Measurements from ENCODE around the gene TBC1D32. TPM values are rescaled to one million over a fixed set of nuclear protein-coding genes. Genes with fewer than 3 reads are reported as not detected.

Gene TBC1D32, protein sequence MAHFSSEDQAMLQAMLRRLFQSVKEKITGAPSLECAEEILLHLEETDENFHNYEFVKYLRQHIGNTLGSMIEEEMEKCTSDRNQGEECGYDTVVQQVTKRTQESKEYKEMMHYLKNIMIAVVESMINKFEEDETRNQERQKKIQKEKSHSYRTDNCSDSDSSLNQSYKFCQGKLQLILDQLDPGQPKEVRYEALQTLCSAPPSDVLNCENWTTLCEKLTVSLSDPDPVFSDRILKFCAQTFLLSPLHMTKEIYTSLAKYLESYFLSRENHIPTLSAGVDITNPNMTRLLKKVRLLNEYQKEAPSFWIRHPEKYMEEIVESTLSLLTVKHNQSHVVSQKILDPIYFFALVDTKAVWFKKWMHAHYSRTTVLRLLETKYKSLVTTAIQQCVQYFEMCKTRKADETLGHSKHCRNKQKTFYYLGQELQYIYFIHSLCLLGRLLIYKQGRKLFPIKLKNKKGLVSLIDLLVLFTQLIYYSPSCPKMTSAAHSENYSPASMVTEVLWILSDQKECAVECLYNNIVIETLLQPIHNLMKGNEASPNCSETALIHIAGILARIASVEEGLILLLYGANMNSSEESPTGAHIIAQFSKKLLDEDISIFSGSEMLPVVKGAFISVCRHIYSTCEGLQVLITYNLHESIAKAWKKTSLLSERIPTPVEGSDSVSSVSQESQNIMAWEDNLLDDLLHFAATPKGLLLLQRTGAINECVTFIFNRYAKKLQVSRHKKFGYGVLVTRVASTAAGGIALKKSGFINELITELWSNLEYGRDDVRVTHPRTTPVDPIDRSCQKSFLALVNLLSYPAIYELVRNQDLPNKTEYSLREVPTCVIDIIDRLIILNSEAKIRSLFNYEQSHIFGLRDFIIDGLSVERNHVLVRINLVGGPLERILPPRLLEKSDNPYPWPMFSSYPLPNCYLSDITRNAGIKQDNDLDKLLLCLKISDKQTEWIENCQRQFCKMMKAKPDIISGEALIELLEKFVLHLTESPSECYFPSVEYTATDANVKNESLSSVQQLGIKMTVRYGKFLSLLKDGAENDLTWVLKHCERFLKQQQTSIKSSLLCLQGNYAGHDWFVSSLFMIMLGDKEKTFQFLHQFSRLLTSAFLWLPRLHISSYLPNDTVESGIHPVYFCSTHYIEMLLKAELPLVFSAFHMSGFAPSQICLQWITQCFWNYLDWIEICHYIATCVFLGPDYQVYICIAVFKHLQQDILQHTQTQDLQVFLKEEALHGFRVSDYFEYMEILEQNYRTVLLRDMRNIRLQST
- total RNA-seq (11.6 and 21.0 TPM in 2 replicates), polyA plus RNA-seq (4.9 and 6.3 TPM in 2 replicates), polyA minus RNA-seq (ENCODE audit: low replicate concordance) (not detected in 2 replicates)
- 3.0 and 3.5 TPM in 2 replicates for polyA plus RNA-seq (2012)

DNA sequence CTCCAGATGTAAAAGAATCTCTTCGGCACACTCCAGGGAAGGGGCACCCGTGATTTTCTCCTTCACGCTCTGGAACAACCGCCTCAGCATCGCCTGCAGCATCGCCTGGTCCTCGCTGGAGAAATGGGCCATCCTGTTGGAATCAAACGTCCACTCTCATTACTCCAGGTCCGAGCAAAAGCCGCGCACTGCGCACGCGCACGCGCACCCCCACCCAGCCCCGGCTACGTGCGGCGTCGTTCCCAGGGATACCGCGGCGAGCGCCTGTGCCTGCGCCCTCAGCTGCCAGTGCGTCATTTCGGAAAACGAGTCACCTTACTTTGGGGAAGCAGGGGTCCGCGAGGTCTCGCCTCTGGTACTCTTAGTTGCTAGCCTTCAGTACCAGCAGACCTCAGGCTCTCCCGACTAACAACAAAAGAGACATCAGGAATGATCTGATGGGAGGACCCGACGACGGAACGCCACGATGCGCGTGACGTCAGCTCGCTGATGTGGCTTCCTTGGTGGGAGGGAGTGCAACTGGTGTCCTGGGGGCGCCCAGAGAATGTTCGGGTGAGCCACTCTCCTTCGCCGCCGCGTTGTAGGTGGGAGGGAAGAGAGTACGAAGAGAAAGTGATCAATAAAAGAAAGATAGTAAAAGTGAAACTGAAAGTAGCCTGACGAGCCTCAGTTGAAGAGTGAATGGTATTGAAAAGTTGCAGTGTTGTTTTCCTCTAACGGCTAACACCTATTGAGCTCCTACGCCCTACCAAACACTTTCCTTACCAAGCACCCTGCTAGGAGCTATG is at the start of gene TBC1D32:
TSS of gene TBC1D32 (minus strand) at position 182 of the 788 bp plus-strand sequence. CDS start at position 132, 50 bp downstream.
- H3K27me3 ChIP-seq (ENCODE audit: control insufficient read depth, insufficient read depth, low read length) = no peaks in the 10 kb centered on the region
- H3K79me2 ChIP-seq (ENCODE audit: control insufficient read depth, insufficient read depth, low read length) = no peaks in the 10 kb centered on the region
- H4K20me1 ChIP-seq (ENCODE audit: control insufficient read depth, extremely low read depth, insufficient read depth, low read length) = no peaks in the 10 kb centered on the region
- peak within 1 kb of the TSS; percentile 96 for H2AFZ ChIP-seq (ENCODE audit: low read length)
- DNase-seq (ENCODE audit: low read depth in 2 of 2) = peak; percentile 87 to 92
- no peaks in the 10 kb centered on the region for H3K4me1 ChIP-seq (ENCODE audit: control insufficient read depth, extremely low read depth, insufficient read depth, low read length)
- peak within 1 kb of the TSS; percentile 96 for H3K9ac ChIP-seq (ENCODE audit: insufficient read depth, low read length)
- no peaks in the 10 kb centered on the region for H3K9me3 ChIP-seq (ENCODE audit: control insufficient read depth, insufficient read depth, low read depth, low read length)
- H3K4me3 ChIP-seq (replicated peaks in 1 of 4; ENCODE audit: control extremely low read depth in 1 of 4, insufficient read depth in 1 of 4, low read depth in 3 of 4, low read length in 4 of 4) = peak within 1 kb of the TSS; percentile 78 to 94 (median 88)
- no peak for TF ChIP-seq EZH2 (IDR thresholded peaks at IDR 0.05; ENCODE audit: low read length, missing control alignments)
- TF ChIP-seq, protein P1, sequence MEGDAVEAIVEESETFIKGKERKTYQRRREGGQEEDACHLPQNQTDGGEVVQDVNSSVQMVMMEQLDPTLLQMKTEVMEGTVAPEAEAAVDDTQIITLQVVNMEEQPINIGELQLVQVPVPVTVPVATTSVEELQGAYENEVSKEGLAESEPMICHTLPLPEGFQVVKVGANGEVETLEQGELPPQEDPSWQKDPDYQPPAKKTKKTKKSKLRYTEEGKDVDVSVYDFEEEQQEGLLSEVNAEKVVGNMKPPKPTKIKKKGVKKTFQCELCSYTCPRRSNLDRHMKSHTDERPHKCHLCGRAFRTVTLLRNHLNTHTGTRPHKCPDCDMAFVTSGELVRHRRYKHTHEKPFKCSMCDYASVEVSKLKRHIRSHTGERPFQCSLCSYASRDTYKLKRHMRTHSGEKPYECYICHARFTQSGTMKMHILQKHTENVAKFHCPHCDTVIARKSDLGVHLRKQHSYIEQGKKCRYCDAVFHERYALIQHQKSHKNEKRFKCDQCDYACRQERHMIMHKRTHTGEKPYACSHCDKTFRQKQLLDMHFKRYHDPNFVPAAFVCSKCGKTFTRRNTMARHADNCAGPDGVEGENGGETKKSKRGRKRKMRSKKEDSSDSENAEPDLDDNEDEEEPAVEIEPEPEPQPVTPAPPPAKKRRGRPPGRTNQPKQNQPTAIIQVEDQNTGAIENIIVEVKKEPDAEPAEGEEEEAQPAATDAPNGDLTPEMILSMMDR (conservative IDR thresholded peaks at IDR 0.05 in 1 of 2, IDR thresholded peaks at IDR 0.05 in 1 of 2; ENCODE audit: low read depth in 1 of 2, low read length in 2 of 2) = no peak
- peak within 1 kb of the TSS; percentile 100 for H3K27ac ChIP-seq (ENCODE audit: insufficient read depth, low read length)
- H3K4me2 ChIP-seq (ENCODE audit: extremely low read depth, insufficient read depth, low read length) = peak within 1 kb of the TSS; percentile 89
- no peaks in the 10 kb centered on the region for H3K36me3 ChIP-seq (ENCODE audit: control insufficient read depth, insufficient read depth, low read length)

DNA sequence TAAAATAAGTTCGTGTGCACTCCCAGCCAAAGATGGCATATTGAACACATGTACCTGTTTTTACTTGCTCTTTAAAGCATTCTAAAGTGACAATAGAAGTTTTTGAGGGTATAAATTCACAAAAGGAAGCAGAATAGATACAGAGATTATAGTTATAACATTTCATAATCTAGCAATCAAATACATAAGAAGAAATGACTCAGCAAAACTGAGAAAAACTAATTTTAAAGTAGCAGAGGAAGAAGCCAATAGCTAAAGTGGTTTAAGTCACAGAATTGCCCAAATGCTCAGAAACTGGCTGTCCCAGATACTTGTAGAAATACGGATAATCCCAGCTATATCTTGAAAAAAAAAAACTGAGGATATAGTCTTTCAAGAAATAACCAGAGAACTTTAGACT is 49.2 kb upstream of the TBC1D32 start:
- Histone ChIP-seq H3K79me2 (ENCODE audit: control insufficient read depth, insufficient read depth, low read length) (no peaks in the 10 kb centered on the region), H3K4me2 (ENCODE audit: extremely low read depth, insufficient read depth, low read length) (no peak overlapping the region), H3K36me3 (ENCODE audit: control insufficient read depth, insufficient read depth, low read length) (no peaks in the 10 kb centered on the region), H3K9me3 (ENCODE audit: control insufficient read depth, insufficient read depth, low read depth, low read length) (no peaks in the 10 kb centered on the region), H4K20me1 (ENCODE audit: control insufficient read depth, extremely low read depth, insufficient read depth, low read length) (no peaks in the 10 kb centered on the region), H3K27ac (ENCODE audit: insufficient read depth, low read length) (no peak overlapping the region), H3K4me3 (replicated peaks in 1 of 4; ENCODE audit: control extremely low read depth in 1 of 4, insufficient read depth in 1 of 4, low read depth in 3 of 4, low read length in 4 of 4) (no peak overlapping the region), H3K27me3 (ENCODE audit: control insufficient read depth, insufficient read depth, low read length) (no peaks in the 10 kb centered on the region), H3K4me1 (ENCODE audit: control insufficient read depth, extremely low read depth, insufficient read depth, low read length) (no peaks in the 10 kb centered on the region), H2AFZ (ENCODE audit: low read length) (no peak overlapping the region), H3K9ac (ENCODE audit: insufficient read depth, low read length) (no peak overlapping the region)
- TF ChIP-seq EZH2 (IDR thresholded peaks at IDR 0.05; ENCODE audit: low read length, missing control alignments) = no peak
- TF ChIP-seq, protein P1 (conservative IDR thresholded peaks at IDR 0.05 in 1 of 2, IDR thresholded peaks at IDR 0.05 in 1 of 2; ENCODE audit: low read depth in 1 of 2, low read length in 2 of 2) = no peak
- DNase-seq (ENCODE audit: low read depth in 2 of 2) = no peak
